HEK293T (cell line): ENCODE measurements around the gene C19orf25.
"Not testable (repeated sequence)": the region's sequence is repeated elsewhere in the genome, so short reads cannot be mapped to it uniquely, and the experiment has no call there.

Source experiments
- BHLHE40 ChIP-seq: fragments of 450-650 bp; IDR thresholded peaks from 2 replicates; pipeline ENCODE4 v1.6.1; 2016; ENCODE audit warnings: mild to moderate bottlenecking, moderate library complexity, borderline replicate concordance
- L3MBTL2 ChIP-seq: fragments of 450-650 bp; conservative IDR thresholded peaks from 2 replicates; pipeline ENCODE4 v1.6.1; 2016; ENCODE audit warnings: mild to moderate bottlenecking
- SP1 ChIP-seq: fragments of 450-650 bp; IDR thresholded peaks from 2 replicates; pipeline ENCODE4 v1.6.1; 2017

DNA sequence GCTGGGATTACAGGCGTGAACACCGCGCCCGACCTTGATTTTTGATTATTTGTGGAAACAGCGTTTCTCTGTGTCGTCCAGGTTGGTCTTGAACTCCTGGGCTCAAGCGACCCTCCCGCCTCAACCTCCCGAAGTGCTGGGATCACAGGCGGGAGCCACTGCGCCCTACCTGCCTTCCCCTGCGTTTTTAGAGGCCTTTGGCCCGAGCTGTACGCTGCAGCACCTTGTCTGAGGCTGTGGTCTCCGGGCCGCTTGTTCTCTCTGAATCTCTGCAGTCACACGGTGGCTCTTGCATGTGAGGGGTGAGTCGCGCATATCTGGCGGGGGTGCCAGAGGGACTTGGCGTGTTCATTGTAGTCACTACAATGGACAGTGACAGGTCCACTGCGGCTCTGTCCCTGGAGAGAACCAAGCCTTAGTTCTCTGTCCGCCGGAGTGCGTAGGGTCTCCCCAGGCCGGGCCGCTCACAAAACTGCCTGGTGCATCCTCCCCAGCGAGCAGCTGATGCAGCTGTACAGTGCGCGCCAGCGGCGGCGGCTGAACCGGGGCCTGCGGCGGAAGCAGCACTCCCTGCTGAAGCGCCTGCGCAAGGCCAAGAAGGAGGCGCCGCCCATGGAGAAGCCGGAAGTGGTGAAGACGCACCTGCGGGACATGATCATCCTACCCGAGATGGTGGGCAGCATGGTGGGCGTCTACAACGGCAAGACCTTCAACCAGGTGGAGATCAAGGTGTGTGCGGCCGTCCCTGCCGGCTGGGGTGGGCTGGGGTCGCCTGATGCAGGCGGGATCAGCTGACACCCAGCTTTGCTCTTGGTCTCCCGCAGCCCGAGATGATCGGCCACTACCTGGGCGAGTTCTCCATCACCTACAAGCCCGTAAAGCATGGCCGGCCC is 39.2 kb downstream of the C19orf25 start:
- not testable (repeated sequence) for TF ChIP-seq BHLHE40, SP1, L3MBTL2
